ENCODE data around the gene DENND11. TPM values are rescaled to one million over a fixed set of nuclear protein-coding genes. Genes with fewer than 3 reads are reported as not detected.

DENND11 gene
- total and polyA plus RNA-seq, 10 of the 15 experiments (the other 5 are each of a cell fraction or from before 2014, with no cell fraction given), result 2.7 to 47.0 (median 26.6) TPM

DNA sequence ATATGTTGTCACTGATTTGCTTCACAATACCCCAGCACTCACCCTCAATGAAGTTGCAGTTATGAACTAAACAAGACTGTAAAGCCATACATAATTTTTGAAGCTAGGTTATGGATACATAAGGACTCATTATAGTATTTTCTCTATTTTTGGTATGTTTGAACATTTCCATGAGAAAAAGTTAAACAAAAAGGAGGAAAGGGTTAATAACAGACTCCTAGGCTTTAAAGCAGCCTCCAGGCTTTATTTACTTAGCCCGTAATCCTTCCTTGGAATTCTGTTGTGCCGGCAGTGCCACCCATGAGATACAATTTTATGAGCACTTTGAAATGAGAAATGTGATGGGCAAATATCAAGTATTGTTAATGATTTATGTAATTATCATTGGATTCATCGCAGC lies 2.1 kb upstream of the DENND11 start:
- TF ChIP-seq CBFB (IDR thresholded peaks at IDR 0.05; ENCODE audit: low read depth) (no peak), SMAD1 (IDR thresholded peaks at IDR 0.05; ENCODE audit: low read depth, partially characterized antibody) (no peak), IKZF2 (IDR thresholded peaks at IDR 0.05) (no peak), SMARCA5 (IDR thresholded peaks at IDR 0.05) (no peak), MTA2 (IDR thresholded peaks at IDR 0.05; ENCODE audit: low read depth) (no peak), RBBP5 (conservative IDR thresholded peaks at IDR 0.05) (no peak), BACH1 (IDR thresholded peaks at IDR 0.05; ENCODE audit: borderline replicate concordance) (no peak), SMAD5 (IDR thresholded peaks at IDR 0.05; ENCODE audit: low read depth) (no peak), STAT1 (conservative IDR thresholded peaks at IDR 0.05) (no peak)
- TF ChIP-seq, protein P1, sequence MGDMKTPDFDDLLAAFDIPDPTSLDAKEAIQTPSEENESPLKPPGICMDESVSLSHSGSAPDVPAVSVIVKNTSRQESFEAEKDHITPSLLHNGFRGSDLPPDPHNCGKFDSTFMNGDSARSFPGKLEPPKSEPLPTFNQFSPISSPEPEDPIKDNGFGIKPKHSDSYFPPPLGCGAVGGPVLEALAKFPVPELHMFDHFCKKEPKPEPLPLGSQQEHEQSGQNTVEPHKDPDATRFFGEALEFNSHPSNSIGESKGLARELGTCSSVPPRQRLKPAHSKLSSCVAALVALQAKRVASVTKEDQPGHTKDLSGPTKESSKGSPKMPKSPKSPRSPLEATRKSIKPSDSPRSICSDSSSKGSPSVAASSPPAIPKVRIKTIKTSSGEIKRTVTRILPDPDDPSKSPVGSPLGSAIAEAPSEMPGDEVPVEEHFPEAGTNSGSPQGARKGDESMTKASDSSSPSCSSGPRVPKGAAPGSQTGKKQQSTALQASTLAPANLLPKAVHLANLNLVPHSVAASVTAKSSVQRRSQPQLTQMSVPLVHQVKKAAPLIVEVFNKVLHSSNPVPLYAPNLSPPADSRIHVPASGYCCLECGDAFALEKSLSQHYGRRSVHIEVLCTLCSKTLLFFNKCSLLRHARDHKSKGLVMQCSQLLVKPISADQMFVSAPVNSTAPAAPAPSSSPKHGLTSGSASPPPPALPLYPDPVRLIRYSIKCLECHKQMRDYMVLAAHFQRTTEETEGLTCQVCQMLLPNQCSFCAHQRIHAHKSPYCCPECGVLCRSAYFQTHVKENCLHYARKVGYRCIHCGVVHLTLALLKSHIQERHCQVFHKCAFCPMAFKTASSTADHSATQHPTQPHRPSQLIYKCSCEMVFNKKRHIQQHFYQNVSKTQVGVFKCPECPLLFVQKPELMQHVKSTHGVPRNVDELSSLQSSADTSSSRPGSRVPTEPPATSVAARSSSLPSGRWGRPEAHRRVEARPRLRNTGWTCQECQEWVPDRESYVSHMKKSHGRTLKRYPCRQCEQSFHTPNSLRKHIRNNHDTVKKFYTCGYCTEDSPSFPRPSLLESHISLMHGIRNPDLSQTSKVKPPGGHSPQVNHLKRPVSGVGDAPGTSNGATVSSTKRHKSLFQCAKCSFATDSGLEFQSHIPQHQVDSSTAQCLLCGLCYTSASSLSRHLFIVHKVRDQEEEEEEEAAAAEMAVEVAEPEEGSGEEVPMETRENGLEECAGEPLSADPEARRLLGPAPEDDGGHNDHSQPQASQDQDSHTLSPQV (IDR thresholded peaks at IDR 0.05), result no peak
- TF ChIP-seq, protein P2, sequence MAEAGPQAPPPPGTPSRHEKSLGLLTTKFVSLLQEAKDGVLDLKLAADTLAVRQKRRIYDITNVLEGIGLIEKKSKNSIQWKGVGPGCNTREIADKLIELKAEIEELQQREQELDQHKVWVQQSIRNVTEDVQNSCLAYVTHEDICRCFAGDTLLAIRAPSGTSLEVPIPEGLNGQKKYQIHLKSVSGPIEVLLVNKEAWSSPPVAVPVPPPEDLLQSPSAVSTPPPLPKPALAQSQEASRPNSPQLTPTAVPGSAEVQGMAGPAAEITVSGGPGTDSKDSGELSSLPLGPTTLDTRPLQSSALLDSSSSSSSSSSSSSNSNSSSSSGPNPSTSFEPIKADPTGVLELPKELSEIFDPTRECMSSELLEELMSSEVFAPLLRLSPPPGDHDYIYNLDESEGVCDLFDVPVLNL (IDR thresholded peaks at IDR 0.05; ENCODE audit: low read depth, low read length), result no peak
- RAD21 ChIA-PET (ENCODE audit: unreplicated experiment), result no interaction called here
- no TSS peak for BruUV-seq (replicated peaks)
- no peak for DNase-seq (ENCODE audit: low read depth, low spot score)
- H3K27me3 ChIP-seq (replicated peaks in 1 of 2; ENCODE audit: control insufficient read depth in 2 of 2, insufficient read depth in 2 of 2, low read length in 1 of 2), result peaks cover 0 to 2% of the 10 kb centered on the region in 2 experiments; a peak in 1 of 4 replicates
- intact Hi-C loops (cut with micrococcal nuclease; ENCODE audit: unreplicated experiment), result no loop called here
- H3K9me3 ChIP-seq (replicated peaks; ENCODE audit: control insufficient read depth, insufficient read depth, low read length), result no peaks in the 10 kb centered on the region
- peaks cover 18% of the 10 kb centered on the region for H3K79me2 ChIP-seq (ENCODE audit: control insufficient read depth, insufficient read depth, low read length)
- H3K4me3 ChIP-seq, result no peak overlapping the region
- in situ Hi-C loops (cut with MboI), result no loop called here
- no peaks in the 10 kb centered on the region for H4K20me1 ChIP-seq (ENCODE audit: control insufficient read depth, insufficient read depth)
- H3K27ac ChIP-seq (ENCODE audit: control insufficient read depth, insufficient read depth), result no peak overlapping the region
- ATAC-seq, result no peak
- SMC1A ChIA-PET (ENCODE audit: uncharacterized antibody, unreplicated experiment), result no interaction called here
- POLR2A ChIA-PET, result no interaction called here
- peaks cover 4% of the 10 kb centered on the region; the same call in 1 of the 2 replicates for H3K4me1 ChIP-seq (ENCODE audit: control insufficient read depth, insufficient read depth, low read length)
- WGBS (ENCODE audit: insufficient coverage, insufficient replicate concordance, low lambda C conversion rate, missing lambda C conversion rate), result 97% methylated on average over 3 of the region's 3 CpGs
- no peak overlapping the region for H2AFZ ChIP-seq (ENCODE audit: control insufficient read depth, low read depth, low read length)
- no peaks in the 10 kb centered on the region for H3K36me3 ChIP-seq (ENCODE audit: control insufficient read depth in 2 of 2, insufficient read depth in 2 of 2, low read length in 1 of 2)
- FAIRE-seq, result no peak
- H3K4me2 ChIP-seq (ENCODE audit: control insufficient read depth, insufficient read depth), result no peak overlapping the region
- CTCF ChIA-PET, result interaction anchor here (3.7 kb wide), 1 partner anchor 49 kb away, joined by 17 read pairs; no protein-coding TSS in a partner anchor
- no peak overlapping the region for H3K9ac ChIP-seq (ENCODE audit: control insufficient read depth, insufficient read depth, low read length)
